ENCODE measurements around the gene HSPA1B. TPM values are rescaled to one million over a fixed set of nuclear protein-coding genes. Genes with fewer than 3 reads are reported as not detected.
A peak's percentile ranks its signal among the peaks of the same experiment; 100 is the strongest.
"Not testable (repeated sequence)": the region's sequence is repeated elsewhere in the genome, so short reads cannot be mapped to it uniquely, and the experiment has no call there.

Gene HSPA1B
- total RNA-seq, 1 donor from 2014 or later: 277 TPM

DNA sequence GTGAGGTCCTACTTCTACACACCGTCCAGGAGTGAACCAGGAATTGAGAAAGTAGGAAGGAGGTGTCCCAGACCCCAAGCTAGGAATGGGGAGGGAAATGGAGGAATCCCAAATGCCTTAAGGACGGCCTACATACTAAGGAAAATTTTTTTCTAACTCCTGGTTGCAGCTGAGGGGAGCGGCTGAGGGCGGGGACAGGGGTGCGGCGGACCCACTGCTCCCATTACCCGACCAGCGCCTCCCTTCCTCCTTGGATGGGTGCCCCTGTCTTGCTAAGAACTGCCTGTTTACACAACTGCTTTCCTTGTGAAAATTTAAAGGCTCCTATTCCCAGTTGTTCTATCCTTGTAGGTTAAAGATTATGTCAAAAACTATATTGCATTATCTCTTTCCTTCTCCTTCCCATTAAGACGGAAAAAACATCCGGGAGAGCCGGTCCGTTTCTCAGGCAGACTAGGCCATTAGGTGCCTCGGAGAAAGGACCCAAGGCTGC, 699 bp upstream of the HSPA1B start:
- DNase-seq (ENCODE audit: low spot score): peak; percentile 88

DNA sequence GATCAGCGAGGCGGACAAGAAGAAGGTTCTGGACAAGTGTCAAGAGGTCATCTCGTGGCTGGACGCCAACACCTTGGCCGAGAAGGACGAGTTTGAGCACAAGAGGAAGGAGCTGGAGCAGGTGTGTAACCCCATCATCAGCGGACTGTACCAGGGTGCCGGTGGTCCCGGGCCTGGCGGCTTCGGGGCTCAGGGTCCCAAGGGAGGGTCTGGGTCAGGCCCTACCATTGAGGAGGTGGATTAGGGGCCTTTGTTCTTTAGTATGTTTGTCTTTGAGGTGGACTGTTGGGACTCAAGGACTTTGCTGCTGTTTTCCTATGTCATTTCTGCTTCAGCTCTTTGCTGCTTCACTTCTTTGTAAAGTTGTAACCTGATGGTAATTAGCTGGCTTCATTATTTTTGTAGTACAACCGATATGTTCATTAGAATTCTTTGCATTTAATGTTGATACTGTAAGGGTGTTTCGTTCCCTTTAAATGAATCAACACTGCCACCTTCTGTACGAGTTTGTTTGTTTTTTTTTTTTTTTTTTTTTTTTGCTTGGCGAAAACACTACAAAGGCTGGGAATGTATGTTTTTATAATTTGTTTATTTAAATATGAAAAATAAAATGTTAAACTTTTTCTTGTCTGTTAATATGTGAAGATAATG, 2.2 kb downstream of the HSPA1B start:
- no peak for DNase-seq (ENCODE audit: low spot score)

DNA sequence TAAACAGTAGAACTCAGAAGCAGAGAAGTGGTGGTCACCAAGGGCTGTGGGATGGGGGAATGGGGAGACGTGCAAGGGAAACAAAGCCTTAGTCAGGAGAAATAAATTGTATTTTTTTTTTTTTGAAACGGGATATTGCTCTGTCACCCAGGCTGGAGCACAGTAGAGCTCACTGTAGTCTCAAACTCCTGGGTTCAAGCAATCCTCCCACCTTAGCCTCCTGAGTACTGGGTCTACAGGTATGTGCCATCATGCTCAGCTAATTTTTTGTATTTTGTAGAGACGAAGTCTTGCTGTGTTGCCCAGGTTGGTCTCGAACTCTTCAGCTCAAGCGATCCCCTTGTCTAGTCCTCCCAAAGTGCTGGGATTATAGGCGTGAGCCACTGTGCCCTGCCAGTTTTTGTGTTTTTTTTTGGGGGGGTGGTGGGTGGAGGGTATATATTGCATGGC, 3.4 kb downstream of the HSPA1B start:
- no peak for DNase-seq (ENCODE audit: low spot score)

DNA sequence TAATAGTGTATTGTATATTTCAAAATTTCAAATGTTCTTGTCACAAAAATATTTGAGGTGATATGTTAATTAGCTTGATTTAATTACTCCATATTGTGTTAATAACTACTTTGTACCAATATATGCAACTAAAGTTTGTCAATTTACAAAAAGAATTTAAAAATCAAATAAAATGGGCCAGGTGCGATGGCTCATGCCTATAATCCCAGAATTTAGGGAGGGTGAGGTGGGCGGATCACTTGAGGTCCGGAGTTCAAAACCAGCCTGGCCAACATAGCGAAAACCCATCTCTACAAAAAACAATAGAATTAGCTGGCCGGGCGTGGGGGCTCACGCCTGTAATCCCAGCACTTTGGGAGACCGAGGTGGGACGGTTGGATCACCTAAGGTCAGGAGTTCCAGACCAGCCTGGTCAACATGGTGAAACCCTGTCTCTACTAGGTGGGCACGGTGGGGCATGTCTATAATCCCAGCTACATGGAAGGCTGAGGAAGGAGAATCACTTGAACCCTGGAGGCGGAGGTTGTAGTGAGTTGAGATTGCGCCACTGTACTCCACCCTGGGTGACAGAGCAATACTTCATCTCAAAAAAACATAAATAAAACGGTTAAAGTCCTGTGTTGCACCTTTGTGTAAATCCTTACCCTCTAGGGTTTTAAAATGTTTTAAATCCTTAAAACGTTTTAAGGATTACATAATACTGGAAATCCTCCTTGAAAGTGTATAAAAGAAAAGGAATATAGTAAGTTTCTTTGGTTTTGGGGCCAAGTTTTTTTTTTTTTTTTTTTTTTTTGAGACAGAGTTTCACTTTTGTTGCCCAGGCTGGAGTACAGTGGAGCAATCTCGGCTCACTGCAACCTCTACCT, 4.0 kb downstream of the HSPA1B start:
- no peak for DNase-seq (ENCODE audit: low spot score)

DNA sequence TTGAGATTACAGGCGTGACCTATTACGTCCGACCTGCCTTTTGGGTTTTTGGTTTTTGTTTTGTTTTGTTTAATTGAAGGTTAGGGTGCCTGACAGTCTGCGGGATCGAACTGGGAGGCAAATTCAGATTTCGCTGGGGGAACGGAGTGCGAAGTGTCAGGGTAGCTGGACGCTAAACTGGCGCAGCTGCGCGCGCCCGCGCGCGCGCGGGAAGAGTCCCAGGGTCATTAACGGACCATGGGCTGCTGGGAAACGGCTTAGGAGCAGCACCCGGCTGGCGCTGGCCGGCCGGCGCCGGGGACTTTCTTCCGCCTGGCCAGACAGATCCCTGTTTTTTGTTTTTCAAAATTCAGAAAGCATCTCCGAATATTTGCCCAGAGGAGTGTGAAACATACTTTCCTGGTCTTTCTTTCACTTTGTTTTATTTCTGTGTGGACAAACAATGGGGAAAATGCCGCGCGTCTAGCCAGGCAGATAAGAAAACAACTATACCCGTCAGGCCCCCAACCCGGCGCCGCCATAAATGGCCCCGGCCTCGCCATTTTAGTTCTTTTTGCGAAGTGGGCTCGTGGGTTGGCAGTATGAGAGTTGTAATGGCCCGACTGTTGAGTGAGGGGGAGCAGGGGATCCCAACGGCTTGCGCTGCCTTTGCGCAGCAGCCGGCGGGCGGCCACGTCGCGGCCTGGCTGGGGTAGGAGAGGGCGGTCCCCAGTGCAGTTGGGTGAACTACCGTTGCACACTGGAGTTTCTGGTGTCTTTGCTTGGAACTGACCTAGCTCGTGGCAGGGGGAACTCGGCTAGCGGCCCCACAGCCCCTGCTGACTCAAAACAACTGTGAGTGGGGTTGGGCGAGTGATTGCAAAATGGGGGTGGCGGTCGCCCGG, 7.1 kb downstream of the HSPA1B start:
- DNase-seq (ENCODE audit: low spot score): peak; percentile 91

DNA sequence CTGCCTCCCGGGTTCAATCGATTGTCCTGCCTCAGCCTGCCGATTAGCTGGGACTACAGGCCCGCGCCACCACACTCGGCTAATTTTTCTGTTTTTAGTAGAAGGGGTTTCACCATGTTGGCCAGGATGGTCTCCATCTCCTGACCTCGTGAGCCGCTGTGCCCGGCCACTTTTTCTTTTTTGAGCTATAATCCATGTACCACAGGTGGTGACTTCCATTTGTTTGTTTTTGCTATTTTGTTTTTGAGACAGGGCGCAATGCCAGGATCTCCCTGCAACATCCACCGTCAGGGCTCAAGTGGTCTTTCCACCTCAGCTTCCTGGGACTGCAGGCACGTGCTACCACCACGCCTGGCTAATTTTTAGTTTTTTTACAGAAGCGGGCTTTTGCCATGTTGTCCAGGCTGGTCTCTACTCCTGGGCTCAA, 8.5 kb downstream of the HSPA1B start:
- DNase-seq (ENCODE audit: low spot score): no peak

DNA sequence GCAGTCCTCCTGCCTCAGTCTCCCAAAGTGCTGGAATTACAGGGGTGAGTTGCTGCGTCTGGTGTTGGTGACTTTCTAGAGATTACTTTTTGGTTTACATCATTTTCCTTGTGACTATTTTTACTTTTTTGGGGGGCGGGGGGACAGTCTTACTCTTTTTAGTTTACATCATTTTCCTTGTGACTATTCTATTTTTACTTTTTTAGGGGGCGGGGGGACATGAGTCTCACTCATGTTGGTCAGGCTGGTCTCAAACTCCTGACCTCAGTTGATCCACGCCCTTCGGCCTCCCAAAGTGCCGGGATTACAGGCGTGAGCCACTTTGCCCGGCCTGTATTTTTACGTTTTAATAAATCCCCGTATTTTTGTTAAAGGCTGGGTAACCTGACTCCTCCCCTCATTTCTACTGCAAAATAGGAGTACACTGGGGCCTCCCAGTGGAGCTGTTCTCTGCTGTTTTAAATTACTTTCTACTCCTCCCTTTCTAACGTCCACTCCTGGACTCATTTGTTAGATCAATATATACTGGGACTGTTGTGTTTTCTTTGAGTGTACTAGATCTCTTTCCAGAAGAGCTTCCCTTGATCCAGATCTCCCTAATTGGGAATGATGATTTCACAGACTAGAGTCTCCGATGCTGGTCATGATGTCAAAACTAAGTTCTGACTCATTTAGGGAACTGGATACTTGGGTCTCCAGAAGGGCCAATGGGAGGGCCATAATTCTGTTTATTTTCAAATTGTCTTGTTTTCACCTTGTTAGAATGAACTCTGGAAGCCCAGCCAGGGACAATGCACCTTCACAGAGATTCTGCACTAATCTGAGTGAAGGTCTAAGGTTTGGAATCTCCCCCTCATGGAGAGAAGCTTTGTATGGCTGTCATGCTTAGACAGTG, 9.2 kb downstream of the HSPA1B start:
- no peak for DNase-seq (ENCODE audit: low spot score)

DNA sequence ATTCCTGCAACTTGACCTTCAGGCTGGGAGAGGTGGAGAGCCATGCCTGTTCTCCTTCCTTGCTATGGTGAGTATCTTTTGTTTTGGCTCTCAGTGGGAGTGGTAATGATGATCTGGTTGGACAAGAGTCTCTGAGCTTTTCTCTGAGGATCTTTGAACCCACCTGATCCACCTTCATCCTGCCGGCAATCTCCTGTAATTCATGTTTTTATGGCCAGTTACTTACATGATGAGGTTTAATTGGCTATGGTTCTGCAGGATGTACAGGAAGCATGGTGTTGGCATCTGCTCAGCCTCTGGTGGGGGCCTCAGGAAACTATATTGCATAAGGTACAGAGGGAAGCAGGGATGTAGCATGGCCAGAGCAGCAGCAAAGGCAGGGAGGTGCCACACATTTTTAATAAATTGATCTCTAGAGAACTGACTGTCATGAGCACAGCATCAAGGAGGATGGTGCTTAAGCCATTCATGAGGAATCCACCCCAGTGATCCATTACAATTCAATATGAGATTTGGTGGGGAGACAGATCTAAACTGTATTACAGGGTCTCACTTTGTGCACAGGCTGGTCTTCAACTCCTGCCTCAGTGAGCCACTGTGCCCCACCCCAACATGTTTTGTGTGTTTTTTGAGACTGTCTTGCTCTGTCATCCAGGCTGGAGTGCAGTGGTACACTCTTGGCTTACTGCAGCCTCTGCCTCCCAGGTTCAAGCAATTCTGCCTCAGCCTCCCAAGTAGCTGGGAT, 10.0 kb downstream of the HSPA1B start:
- DNase-seq (ENCODE audit: low spot score): no peak

DNA sequence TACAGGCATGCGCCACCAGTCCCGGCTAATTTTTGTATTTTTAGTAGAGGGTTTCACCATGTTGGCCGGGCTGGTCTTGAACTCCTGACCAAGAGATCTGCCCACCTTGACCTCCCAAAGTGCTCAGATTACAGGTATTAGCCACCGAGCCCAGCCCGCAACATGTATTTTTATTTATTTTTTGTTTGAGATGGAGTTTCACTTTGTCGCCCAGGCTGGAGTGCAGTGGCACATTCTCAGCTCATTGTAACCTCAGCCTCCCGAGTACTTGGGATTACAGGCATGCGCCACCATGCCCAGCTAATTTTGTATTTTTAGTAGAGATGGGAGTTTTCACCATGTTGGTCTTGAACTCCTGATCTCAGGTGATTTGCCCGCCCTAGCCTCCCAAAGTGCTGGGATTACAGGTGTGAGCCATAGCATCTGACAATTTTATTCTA, 10.6 kb downstream of the HSPA1B start:
- DNase-seq (ENCODE audit: low spot score): not testable (repeated sequence)

DNA sequence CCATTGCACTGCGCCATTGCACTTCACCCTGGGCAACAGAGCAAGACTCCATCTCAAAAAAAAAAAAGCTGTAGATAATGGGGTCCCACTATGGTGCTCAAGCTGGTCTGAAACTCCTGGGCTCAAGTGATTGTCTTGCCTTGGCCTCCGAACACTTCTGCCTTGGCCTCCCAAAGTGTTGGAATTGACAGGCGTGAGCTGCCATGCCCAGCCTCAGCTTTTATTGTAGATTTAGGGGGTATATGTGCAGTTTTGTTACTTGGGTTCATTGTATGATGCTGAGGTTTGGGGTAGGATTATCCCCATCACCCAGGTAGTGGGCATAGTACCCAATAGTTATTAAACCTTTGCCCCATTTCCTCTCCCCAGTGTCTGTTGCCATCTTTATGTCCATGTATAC, 11.4 kb downstream of the HSPA1B start:
- no peak for DNase-seq (ENCODE audit: low spot score)

DNA sequence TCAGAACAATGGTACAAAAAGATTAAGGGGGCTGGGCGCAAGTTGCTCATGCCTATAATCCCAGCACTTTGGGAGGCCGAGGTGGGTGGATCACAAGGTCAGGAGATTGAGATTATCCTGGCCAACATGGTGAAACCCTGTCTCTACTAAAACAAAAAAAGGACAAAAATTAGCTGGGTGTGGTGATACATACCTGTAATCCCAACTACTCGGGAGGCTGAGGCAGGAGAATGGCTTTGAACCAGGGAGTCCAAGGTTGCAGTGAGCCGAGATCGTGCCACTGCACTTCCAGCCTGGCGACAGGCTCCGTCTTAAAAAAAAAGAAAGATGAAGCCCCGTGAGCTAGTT, 12.2 kb downstream of the HSPA1B start:
- DNase-seq (ENCODE audit: low spot score): not testable (repeated sequence)

DNA sequence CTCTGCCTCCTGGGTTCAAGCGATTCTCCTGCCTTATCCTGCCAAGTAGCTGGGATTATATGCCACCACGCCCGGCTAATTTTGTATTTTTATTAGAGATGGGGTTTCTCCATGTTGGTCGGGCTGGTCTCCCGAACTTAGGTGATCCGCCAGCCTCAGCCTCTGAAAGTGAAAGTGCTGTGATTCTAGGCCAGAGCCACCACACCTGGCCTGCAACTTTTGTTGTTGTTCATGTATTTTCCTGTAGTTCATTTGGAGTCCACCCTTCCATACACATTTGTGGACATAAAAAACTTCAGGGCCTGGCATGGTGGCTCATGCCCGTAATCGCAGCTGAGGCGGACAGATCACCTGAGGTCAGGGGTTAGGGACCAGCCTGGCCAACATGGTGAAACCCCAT, 14.5 kb downstream of the HSPA1B start:
- no peak for DNase-seq (ENCODE audit: low spot score)

DNA sequence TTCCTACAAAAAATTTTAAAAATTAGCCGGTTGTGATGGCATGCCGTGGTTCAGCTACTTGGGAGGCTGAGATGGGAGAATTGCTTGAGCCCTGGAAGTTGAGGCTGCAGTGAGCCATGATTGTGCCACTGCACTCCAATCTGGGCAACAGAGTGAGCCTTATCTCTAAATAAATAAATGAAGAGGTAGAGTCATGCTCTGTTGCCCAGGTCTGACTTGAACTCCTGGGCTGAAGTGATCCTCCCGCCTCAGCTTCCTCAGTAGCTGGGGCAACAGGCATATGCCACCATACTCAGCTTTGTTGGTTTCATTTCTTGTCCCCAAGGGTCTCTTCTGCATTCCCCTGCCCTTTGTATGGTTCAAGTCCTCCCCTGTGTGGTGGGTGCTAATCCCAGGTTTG, 17.0 kb downstream of the HSPA1B start:
- DNase-seq (ENCODE audit: low spot score): no peak

DNA sequence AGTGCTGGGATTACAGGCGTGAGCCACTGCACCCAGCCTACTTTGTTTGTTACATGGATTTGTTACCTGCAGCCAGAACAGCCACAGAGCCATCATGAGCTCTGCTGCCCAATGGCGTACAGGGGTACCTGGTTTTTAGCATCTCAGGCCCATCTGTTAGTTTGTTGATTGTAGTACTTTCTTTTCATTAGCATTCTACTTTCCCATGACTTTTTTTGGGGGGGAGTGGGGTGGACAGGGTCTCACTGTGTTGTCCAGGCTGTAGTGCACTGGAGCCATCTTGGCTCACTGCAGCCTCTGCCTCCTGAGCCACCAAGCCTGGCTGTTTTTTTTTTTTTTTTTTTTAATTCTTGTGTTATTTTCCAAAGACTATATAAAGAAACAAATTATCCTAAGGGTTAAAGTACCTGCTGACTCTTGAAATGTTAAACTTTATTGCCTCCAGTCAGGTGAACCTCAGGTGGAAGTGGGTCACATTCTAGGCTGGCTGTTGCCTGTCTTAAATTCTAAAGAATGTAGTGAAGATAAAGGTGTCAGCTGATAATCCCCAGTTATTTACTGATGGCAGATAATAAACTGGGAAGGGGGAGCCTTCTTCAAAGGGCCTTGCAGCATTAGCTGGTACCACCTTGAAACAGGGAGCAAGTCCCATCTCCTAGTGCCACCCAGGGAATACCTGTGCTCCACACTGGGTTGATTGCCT, 19.9 kb downstream of the HSPA1B start:
- DNase-seq (ENCODE audit: low spot score): no peak

DNA sequence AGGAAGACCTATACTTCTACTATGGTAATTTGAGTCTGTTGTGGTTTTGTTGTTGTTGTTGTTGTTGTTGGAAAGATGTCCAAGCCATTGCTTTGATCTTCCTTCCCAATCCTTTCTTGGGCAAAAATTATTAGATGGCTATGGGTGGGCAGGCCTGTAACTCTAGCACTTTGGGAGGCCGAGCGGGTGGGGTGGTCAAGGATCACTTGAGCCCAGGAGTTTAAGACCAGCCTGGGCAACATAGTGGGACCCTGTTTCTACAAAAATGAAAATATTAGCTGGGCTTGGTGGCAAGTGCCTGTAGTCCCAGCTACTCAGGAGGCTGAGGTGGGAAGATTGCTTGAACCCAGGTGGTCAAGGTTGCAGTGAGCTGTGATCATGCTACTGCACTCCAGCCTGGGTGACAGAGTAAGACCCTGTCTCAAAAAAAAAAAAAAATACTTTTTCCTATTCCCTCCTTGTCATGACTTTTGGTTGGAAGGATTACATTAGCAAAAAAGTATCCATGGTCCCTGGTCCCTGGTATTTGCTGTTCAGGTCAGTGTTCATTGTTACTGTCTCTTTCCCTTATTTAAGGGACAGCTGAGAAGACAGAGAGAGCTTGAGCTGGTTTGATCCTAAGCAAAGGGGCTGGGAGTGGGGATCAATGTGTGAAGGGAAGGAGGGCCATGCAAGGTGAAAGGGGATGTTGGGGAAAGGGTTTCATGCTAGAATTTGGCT, 23.4 kb downstream of the HSPA1B start:
- no peak for DNase-seq (ENCODE audit: low spot score)

DNA sequence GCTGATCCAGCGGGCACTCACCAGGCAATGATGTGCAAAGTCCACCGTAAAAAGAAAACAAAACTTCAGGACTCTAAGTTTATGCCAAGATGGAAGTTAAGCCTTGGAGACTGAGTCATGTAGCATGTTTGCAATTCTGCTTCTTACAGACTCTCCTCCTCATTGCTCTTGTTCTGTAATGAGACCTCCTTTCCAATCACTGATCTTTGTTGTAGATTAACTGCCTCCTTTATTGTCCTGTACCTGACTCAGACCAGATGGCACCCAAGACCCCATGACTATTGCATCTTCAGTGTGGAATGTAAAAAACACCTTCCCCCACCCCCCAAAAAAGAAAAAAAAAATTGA, 23.9 kb downstream of the HSPA1B start:
- DNase-seq (ENCODE audit: low spot score): no peak

DNA sequence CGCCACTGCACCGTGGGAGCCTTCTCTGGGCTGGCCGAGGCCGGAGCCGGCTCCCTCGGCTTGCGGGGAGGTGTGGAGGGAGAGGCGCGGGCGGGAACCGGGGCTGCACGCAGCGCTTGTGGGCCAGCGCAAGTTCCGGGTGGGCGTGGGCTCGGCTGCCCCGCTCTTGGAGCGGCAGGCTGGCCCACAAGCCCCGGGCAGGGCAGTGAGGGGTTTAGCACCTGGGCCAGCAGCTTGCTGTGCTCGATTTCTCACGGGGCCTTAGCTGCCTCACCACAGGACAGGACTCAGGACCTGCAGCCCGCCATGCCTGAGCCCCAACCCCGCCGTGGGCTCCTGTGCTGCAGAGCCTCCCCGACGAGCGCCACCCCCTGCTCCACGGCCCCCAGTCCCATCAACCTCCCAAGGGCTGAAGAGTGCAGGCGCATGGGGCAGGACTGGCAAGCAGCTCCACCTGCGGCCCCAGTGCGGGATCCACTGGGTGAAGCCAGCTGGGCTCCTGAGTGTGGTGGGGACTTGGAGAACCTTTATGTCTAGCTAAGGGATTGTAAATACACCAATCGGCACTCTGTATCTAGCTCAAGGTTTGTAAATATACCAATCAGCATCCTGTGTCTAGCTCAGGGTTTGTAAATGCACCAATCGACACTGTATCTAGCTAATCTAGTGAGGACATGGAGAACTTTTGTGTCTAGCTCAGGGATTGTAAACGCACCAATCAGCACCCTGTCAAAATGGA, 24.6 kb downstream of the HSPA1B start:
- not testable (repeated sequence) for DNase-seq (ENCODE audit: low spot score)

DNA sequence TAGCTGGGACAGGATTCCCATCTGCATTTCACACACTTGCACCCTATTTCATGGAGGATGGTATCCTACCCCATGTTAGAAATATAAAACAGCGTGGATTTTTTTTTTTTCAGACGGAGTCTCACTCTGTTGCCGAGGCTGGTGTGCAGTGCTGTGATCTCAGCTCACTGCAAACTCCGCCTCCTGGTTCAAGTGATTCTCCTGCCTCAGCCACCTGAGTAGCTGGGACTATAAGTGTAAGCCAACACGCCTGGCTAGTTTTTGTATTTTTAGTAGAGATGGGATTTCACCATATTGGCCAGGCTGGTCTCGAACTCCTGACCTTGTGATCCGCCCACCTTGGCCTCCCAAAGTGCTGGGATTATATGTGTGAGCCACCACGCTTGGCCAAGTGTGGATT, 30.2 kb downstream of the HSPA1B start:
- not testable (repeated sequence) for DNase-seq (ENCODE audit: low spot score)

Data from mucosa of gallbladder (tissue), 1 donor.